ENCODE measurements around the gene LILRB1.
"Not testable (repeated sequence)": the region's sequence is repeated elsewhere in the genome, so short reads cannot be mapped to it uniquely, and the experiment has no call there.

The LILRB1 gene

DNA sequence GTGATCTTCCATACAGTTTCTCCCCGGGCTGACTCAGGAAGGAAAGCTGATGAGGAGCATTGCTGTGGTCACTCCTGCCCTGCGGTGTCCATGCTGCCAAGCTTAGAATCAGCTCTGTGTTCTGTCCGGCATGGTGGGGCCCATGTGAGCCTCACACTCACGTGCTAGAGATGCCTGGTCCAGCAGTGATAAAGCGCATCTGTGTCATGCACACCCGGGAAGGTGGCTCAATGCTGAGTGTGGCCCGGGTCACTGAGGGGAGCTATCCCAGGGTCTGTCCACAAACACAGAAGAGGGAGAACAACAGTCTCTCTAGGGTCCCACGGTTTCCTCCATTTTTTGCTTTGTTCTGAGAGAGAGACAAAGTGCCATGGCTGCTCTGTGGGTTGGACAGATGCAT lies 3.5 kb upstream of the LILRB1 start:
- POLR2A ChIA-PET: interaction anchor here (0.7 kb wide), 1 partner anchor 89 kb away, joined by 3 read pairs; no protein-coding TSS in a partner anchor
- no peak for DNase-seq (ENCODE audit: low read depth, low spot score)
- CTCF ChIA-PET: no interaction called here
- TF ChIP-seq, protein P1, sequence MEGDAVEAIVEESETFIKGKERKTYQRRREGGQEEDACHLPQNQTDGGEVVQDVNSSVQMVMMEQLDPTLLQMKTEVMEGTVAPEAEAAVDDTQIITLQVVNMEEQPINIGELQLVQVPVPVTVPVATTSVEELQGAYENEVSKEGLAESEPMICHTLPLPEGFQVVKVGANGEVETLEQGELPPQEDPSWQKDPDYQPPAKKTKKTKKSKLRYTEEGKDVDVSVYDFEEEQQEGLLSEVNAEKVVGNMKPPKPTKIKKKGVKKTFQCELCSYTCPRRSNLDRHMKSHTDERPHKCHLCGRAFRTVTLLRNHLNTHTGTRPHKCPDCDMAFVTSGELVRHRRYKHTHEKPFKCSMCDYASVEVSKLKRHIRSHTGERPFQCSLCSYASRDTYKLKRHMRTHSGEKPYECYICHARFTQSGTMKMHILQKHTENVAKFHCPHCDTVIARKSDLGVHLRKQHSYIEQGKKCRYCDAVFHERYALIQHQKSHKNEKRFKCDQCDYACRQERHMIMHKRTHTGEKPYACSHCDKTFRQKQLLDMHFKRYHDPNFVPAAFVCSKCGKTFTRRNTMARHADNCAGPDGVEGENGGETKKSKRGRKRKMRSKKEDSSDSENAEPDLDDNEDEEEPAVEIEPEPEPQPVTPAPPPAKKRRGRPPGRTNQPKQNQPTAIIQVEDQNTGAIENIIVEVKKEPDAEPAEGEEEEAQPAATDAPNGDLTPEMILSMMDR (IDR thresholded peaks at IDR 0.05; ENCODE audit: insufficient read depth, low read length, missing control alignments): no peak
- H3K4me3 ChIP-seq (ENCODE audit: low read depth, low read length): no peak overlapping the region

DNA sequence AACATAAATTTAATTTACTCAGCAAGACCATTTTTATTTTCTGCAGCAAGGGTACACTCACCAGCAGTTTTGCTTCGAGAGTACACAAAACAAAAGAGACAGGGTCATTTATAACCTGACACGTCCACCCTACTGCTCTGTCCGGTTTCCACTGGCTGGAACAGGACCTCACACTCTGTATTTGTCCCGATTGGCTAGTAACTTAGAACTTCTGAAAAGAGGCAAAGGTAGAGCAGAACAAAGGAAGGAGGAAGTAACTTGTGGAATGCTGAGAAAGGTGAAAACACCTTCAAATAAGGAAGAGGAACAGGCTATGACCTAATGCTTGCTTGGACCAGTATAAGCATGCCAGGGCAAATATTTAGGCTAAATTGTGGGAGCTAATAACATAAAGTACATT lies 2.4 kb upstream of the LILRB1 start:
- CTCF ChIA-PET; DNase-seq (ENCODE audit: low read depth, low spot score); POLR2A ChIA-PET; H3K4me3 ChIP-seq (ENCODE audit: low read depth, low read length): not testable (repeated sequence)

DNA sequence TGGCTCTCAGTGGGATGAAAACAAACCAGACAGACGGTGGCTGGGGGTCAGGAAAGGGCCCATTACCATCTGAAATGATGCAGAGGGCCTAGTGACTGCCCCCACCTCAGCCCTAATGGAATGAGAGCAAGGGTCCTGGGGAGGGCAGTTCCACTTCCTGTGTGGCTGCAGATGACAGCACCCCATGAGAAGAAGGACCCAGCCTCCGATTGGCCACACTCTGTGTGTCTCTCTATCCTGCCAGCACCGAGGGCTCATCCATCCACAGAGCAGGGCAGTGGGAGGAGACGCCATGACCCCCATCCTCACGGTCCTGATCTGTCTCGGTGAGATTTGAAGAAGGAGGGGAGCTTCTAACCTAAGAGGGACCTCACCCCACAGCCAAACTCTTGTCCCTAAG lies 498 bp downstream of the LILRB1 start:
- POLR2A ChIA-PET: no interaction called here
- DNase-seq (ENCODE audit: low read depth, low spot score): no peak
- CTCF ChIA-PET: no interaction called here
- H3K4me3 ChIP-seq (ENCODE audit: low read depth, low read length): no peak overlapping the region
- TF ChIP-seq, protein P1 (IDR thresholded peaks at IDR 0.05; ENCODE audit: insufficient read depth, low read length, missing control alignments): no peak

DNA sequence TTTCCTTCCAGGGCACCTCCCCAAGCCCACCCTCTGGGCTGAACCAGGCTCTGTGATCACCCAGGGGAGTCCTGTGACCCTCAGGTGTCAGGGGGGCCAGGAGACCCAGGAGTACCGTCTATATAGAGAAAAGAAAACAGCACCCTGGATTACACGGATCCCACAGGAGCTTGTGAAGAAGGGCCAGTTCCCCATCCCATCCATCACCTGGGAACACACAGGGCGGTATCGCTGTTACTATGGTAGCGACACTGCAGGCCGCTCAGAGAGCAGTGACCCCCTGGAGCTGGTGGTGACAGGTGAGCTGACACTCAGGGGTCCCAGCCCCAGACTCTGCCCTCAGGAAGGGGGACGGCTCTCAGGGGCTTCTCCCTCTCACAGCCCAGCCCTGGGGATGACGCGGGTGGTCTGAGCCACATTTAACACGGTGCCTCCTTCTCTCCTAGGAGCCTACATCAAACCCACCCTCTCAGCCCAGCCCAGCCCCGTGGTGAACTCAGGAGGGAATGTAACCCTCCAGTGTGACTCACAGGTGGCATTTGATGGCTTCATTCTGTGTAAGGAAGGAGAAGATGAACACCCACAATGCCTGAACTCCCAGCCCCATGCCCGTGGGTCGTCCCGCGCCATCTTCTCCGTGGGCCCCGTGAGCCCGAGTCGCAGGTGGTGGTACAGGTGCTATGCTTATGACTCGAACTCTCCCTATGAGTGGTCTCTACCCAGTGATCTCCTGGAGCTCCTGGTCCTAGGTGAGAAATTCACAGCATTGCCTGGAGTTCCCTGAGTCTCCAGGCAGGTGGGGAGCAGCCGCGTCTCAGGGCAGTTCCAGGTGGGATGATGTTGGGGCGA lies 1.4 kb downstream of the LILRB1 start:
- POLR2A ChIA-PET; CTCF ChIA-PET; H3K4me3 ChIP-seq (ENCODE audit: low read depth, low read length); DNase-seq (ENCODE audit: low read depth, low spot score): not testable (repeated sequence)

DNA sequence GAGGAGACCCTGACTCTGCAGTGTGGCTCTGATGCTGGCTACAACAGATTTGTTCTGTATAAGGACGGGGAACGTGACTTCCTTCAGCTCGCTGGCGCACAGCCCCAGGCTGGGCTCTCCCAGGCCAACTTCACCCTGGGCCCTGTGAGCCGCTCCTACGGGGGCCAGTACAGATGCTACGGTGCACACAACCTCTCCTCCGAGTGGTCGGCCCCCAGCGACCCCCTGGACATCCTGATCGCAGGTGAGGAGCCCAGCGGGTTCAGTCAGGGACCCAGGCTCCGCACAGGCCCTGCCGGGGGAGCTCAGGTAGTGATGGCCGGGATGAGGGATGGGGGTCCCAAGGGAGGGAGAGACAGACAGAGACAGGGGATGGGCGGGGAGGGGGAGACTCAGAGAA lies 2.2 kb downstream of the LILRB1 start:
- H3K4me3 ChIP-seq (ENCODE audit: low read depth, low read length); POLR2A ChIA-PET; DNase-seq (ENCODE audit: low read depth, low spot score); CTCF ChIA-PET: not testable (repeated sequence)

DNA sequence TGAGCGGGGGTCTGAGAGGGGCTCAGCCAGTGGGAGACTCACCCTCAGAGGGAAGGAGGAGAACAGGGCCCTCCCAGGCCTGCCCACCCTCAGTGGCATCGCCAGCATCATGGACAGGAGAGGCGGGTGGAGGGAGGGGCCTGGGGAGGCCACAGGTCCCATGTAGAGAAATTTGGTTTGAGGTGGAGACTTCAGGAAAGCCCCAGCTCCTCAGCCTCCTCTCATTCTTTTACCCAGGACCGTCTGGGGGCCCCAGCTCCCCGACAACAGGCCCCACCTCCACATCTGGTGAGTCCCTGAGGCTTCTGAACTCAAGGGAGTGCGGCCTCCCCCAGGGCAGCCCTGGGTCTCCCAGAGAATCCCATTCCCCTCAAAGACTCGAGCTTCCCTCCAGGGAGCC lies 3.1 kb downstream of the LILRB1 start:
- ChIA-PET CTCF (no interaction called here), POLR2A (no interaction called here)
- TF ChIP-seq, protein P1 (IDR thresholded peaks at IDR 0.05; ENCODE audit: insufficient read depth, low read length, missing control alignments): no peak
- H3K4me3 ChIP-seq (ENCODE audit: low read depth, low read length): no peak overlapping the region
- no peak for DNase-seq (ENCODE audit: low read depth, low spot score)

DNA sequence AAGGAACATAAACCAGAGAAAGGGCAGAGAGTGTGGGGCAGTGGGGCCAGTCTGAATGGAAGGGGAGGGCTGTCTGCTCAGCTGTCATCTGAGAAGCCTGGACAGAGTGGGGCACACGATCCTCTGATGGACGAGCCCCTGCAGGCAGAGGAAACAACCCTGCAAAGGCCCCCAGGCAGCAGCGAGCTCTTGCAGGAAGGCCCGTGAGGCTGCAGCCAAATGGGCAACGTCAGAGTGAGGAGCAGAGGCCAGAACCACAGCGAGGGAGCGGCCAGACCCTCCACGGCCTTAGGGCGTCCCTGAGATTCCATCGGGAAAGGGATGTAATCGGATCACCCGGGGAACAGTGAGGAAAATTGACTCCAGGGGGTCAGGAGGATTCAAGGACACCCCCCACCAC lies 5.8 kb downstream of the LILRB1 start:
- DNase-seq (ENCODE audit: low read depth, low spot score); CTCF ChIA-PET; POLR2A ChIA-PET; H3K4me3 ChIP-seq (ENCODE audit: low read depth, low read length): not testable (repeated sequence)

DNA sequence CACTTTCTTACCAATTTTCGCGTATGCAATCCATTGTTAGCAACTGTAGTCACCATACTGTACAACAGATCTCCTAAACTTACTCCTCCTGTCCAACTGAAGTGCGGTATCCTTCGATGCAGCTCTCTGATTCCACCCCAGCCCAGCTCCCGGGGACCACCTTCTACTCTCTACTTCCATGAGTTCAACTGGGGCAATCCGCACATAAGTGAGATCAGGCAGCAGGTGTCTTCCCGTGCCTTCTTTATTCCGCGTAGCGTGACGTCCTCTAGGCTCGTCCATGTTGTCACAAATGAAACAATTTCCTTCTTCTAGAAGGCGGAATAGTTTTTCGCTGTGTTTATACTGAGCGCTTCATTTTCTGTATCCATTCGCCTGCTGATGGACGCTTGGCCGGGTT lies 8.4 kb downstream of the LILRB1 start:
- no peak for DNase-seq (ENCODE audit: low read depth, low spot score)
- TF ChIP-seq, protein P1 (IDR thresholded peaks at IDR 0.05; ENCODE audit: insufficient read depth, low read length, missing control alignments): no peak
- POLR2A ChIA-PET: no interaction called here
- CTCF ChIA-PET: interaction anchor here (1.4 kb wide), 1 partner anchor 14 kb away, joined by 3 read pairs; no protein-coding TSS in a partner anchor
- H3K4me3 ChIP-seq (ENCODE audit: low read depth, low read length): no peak overlapping the region

DNA sequence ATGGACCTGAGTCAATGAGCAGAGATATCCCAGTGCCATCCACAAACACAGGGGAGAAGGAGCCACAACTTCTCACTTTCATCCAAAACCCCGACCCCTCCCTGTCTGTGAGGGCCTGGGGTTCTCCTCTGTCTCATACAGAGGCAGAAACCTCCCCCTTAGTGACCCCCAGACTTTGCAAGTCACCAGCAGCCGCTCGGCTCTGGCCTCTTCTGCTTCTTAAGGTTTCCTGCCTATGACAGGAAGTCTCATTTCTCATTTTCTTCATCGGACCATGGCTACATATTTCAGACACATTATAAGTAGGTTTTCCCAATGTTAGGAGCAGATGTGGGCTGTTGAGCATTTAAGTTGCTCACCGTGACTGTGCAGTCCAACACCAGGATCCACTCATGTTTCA lies 12.7 kb downstream of the LILRB1 start:
- CTCF ChIA-PET; H3K4me3 ChIP-seq (ENCODE audit: low read depth, low read length); POLR2A ChIA-PET; DNase-seq (ENCODE audit: low read depth, low spot score): not testable (repeated sequence)

DNA sequence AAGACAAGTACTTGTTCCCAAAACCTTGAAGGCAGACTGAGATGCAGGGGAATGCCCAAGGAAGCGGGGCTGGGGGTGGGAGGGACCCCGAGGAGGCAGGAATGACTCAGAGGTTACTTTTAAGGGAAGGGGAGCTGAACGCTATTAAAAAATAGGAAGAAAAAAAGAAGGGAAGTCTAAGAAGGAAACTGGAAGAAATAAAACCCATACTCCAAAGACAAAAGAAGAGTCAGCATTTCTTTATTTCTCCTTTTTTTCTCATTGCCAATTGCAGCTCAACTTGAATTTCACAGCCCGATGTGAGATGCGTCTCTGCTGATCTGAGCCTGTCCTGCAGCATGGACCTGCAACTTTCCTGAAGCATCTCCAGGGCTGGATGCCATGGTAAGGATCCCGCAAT lies 13.3 kb downstream of the LILRB1 start:
- POLR2A ChIA-PET; CTCF ChIA-PET; DNase-seq (ENCODE audit: low read depth, low spot score); H3K4me3 ChIP-seq (ENCODE audit: low read depth, low read length): not testable (repeated sequence)

Data from AG04449 (cell line).